ENCODE data around the gene LRRC27.

The LRRC27 gene

DNA sequence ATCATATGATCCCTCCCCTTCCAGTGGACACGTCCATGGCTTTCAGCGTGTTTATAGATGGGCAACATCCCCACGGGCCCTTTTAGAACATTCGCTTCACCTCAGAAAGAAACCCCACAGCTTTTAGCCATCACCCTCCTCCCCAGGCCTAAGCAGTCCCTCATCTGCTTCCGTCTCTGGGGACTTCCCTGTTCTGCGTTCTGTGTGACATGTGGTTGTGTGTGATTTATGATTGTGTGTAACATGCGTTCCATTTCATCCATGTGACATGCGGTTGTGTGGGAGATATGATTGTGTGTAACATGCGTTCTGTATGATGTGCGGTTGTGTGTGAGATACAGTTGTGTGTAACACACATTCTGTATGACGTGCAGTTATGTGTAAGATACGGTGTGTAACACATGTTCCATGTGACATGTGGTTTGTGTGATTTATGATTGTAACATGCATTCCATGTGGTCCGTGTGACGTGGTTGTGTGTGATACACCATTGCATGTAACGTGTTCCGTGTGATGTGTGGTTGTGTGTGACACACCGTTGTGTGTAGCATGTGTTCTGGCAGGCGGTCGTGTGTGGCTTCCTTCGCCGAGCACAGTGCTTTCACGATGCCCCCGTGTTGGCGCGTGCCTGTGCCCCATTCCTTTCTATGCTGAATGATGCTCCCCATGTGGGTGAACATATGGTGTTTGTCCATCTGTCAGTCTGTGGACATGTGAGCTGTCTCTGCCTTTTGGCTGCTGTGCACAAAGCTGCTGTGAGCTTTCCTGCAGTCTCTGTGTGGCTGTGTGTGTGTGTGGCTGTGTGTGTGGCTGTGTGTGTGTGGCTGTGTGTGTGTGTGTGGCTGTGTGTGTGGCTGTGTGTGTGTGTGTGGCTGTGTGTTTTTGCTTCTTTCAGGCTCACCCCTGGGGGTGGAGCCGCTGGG lies 91.2 kb downstream of the LRRC27 start:
- TF ChIP-seq ARNTL (CRISPR knock-in tag; IDR thresholded peaks at IDR 0.05; ENCODE audit: borderline replicate concordance, low read depth) (no peak), GLIS3 (CRISPR knock-in tag; IDR thresholded peaks at IDR 0.05) (no peak), ISL1 (CRISPR knock-in tag; IDR thresholded peaks at IDR 0.05) (no peak), OSR1 (CRISPR knock-in tag; IDR thresholded peaks at IDR 0.05) (no peak), ZFP3 (CRISPR knock-in tag; IDR thresholded peaks at IDR 0.05) (no peak), TCF4 (CRISPR knock-in tag; IDR thresholded peaks at IDR 0.05; ENCODE audit: borderline replicate concordance) (no peak), ESRRG (CRISPR knock-in tag; IDR thresholded peaks at IDR 0.05) (no peak), CSDC2 (CRISPR knock-in tag; IDR thresholded peaks at IDR 0.05) (no peak), ZNF565 (CRISPR knock-in tag; conservative IDR thresholded peaks at IDR 0.05; ENCODE audit: low read depth) (no peak), BACH2 (CRISPR knock-in tag; IDR thresholded peaks at IDR 0.05; ENCODE audit: borderline replicate concordance) (no peak), ZC3H10 (CRISPR knock-in tag; IDR thresholded peaks at IDR 0.05) (no peak)
- TF ChIP-seq, protein P1, sequence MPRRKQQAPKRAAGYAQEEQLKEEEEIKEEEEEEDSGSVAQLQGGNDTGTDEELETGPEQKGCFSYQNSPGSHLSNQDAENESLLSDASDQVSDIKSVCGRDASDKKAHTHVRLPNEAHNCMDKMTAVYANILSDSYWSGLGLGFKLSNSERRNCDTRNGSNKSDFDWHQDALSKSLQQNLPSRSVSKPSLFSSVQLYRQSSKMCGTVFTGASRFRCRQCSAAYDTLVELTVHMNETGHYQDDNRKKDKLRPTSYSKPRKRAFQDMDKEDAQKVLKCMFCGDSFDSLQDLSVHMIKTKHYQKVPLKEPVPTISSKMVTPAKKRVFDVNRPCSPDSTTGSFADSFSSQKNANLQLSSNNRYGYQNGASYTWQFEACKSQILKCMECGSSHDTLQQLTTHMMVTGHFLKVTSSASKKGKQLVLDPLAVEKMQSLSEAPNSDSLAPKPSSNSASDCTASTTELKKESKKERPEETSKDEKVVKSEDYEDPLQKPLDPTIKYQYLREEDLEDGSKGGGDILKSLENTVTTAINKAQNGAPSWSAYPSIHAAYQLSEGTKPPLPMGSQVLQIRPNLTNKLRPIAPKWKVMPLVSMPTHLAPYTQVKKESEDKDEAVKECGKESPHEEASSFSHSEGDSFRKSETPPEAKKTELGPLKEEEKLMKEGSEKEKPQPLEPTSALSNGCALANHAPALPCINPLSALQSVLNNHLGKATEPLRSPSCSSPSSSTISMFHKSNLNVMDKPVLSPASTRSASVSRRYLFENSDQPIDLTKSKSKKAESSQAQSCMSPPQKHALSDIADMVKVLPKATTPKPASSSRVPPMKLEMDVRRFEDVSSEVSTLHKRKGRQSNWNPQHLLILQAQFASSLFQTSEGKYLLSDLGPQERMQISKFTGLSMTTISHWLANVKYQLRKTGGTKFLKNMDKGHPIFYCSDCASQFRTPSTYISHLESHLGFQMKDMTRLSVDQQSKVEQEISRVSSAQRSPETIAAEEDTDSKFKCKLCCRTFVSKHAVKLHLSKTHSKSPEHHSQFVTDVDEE (CRISPR knock-in tag; IDR thresholded peaks at IDR 0.05) = no peak
- no peak for ATAC-seq

DNA sequence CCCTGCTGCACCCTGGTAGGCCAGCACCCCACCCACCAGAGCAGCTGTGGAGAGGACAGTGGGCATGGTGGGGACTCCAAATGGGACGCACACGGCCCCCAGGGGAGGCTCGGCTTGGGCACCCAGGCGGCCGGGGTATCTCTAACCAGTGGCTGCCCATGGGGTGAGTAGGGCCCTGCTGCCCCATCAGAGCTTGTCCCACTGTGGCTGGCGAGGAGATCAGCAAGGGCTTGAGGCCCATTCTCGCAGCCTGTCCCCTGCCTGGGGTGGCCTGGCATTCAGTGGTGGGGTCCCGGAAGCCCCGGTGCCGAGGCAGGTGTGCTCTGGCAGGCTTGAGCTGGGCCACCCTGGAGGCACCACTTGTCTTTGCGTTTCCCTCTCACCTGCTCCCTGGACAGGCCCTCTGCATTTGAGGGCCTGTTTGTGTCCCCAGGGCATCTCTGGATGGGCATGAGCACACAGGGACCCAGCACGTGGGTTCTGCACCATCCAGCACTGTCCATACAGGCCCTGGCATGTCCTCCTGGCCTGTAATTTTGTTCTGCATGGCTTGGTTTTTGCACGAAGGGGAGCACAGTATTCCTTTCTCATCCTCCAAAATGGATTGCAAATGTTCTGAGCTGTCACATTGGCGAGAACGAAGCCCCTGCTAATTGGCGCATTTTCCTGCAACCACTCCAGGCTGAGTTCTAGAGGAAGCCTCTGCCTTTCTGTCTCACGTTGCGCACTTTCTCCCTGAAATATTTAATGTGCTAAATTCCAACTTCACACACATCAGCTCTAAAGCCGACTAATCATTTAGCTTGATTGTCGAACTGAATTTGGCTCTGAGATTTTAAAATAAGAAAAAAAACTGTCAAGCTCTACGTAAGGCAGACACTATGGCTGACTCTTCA lies 92.2 kb downstream of the LRRC27 start:
- no peak for ATAC-seq
- TF ChIP-seq ZNF70 (CRISPR knock-in tag; IDR thresholded peaks at IDR 0.05) (no peak), ZFP3 (CRISPR knock-in tag; IDR thresholded peaks at IDR 0.05) (no peak), TOX (CRISPR knock-in tag; IDR thresholded peaks at IDR 0.05; ENCODE audit: borderline replicate concordance) (no peak), ISL1 (CRISPR knock-in tag; IDR thresholded peaks at IDR 0.05) (no peak), OSR1 (CRISPR knock-in tag; IDR thresholded peaks at IDR 0.05) (no peak), CSDC2 (CRISPR knock-in tag; IDR thresholded peaks at IDR 0.05) (no peak), RARB (CRISPR knock-in tag; IDR thresholded peaks at IDR 0.05) (no peak), PPARA (CRISPR knock-in tag; IDR thresholded peaks at IDR 0.05; ENCODE audit: borderline replicate concordance) (no peak), GLIS3 (CRISPR knock-in tag; IDR thresholded peaks at IDR 0.05) (no peak), ESRRG (CRISPR knock-in tag; IDR thresholded peaks at IDR 0.05) (no peak), ARNTL (CRISPR knock-in tag; IDR thresholded peaks at IDR 0.05; ENCODE audit: borderline replicate concordance, low read depth) (no peak), ZFP30 (CRISPR knock-in tag; IDR thresholded peaks at IDR 0.05) (no peak), SNAI2 (CRISPR knock-in tag; IDR thresholded peaks at IDR 0.05) (no peak)
- TF ChIP-seq, protein P2, sequence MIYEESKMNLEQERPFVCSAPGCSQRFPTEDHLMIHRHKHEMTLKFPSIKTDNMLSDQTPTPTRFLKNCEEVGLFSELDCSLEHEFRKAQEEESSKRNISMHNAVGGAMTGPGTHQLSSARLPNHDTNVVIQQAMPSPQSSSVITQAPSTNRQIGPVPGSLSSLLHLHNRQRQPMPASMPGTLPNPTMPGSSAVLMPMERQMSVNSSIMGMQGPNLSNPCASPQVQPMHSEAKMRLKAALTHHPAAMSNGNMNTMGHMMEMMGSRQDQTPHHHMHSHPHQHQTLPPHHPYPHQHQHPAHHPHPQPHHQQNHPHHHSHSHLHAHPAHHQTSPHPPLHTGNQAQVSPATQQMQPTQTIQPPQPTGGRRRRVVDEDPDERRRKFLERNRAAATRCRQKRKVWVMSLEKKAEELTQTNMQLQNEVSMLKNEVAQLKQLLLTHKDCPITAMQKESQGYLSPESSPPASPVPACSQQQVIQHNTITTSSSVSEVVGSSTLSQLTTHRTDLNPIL (CRISPR knock-in tag; IDR thresholded peaks at IDR 0.05; ENCODE audit: low read depth) = no peak
- TF ChIP-seq, protein P3, sequence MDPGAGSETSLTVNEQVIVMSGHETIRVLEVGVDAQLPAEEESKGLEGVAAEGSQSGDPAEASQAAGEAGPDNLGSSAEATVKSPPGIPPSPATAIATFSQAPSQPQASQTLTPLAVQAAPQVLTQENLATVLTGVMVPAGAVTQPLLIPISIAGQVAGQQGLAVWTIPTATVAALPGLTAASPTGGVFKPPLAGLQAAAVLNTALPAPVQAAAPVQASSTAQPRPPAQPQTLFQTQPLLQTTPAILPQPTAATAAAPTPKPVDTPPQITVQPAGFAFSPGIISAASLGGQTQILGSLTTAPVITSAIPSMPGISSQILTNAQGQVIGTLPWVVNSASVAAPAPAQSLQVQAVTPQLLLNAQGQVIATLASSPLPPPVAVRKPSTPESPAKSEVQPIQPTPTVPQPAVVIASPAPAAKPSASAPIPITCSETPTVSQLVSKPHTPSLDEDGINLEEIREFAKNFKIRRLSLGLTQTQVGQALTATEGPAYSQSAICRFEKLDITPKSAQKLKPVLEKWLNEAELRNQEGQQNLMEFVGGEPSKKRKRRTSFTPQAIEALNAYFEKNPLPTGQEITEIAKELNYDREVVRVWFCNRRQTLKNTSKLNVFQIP (CRISPR knock-in tag; IDR thresholded peaks at IDR 0.05; ENCODE audit: borderline replicate concordance, low read depth) = no peak
- TF ChIP-seq, protein P4, sequence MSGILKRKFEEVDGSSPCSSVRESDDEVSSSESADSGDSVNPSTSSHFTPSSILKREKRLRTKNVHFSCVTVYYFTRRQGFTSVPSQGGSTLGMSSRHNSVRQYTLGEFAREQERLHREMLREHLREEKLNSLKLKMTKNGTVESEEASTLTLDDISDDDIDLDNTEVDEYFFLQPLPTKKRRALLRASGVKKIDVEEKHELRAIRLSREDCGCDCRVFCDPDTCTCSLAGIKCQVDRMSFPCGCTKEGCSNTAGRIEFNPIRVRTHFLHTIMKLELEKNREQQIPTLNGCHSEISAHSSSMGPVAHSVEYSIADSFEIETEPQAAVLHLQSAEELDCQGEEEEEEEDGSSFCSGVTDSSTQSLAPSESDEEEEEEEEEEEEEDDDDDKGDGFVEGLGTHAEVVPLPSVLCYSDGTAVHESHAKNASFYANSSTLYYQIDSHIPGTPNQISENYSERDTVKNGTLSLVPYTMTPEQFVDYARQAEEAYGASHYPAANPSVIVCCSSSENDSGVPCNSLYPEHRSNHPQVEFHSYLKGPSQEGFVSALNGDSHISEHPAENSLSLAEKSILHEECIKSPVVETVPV (CRISPR knock-in tag; IDR thresholded peaks at IDR 0.05) = no peak
- TF ChIP-seq, protein P5, sequence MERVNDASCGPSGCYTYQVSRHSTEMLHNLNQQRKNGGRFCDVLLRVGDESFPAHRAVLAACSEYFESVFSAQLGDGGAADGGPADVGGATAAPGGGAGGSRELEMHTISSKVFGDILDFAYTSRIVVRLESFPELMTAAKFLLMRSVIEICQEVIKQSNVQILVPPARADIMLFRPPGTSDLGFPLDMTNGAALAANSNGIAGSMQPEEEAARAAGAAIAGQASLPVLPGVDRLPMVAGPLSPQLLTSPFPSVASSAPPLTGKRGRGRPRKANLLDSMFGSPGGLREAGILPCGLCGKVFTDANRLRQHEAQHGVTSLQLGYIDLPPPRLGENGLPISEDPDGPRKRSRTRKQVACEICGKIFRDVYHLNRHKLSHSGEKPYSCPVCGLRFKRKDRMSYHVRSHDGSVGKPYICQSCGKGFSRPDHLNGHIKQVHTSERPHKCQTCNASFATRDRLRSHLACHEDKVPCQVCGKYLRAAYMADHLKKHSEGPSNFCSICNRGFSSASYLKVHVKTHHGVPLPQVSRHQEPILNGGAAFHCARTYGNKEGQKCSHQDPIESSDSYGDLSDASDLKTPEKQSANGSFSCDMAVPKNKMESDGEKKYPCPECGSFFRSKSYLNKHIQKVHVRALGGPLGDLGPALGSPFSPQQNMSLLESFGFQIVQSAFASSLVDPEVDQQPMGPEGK (CRISPR knock-in tag; IDR thresholded peaks at IDR 0.05; ENCODE audit: borderline replicate concordance) = no peak
- TF ChIP-seq, protein P1 (CRISPR knock-in tag; IDR thresholded peaks at IDR 0.05) = no peak
